ENCODE measurements around the gene RALB. TPM values are rescaled to one million over a fixed set of nuclear protein-coding genes. Genes with fewer than 3 reads are reported as not detected.

Gene RALB
- total RNA-seq, 1 donor from 2014 or later, result 25.9 TPM

DNA sequence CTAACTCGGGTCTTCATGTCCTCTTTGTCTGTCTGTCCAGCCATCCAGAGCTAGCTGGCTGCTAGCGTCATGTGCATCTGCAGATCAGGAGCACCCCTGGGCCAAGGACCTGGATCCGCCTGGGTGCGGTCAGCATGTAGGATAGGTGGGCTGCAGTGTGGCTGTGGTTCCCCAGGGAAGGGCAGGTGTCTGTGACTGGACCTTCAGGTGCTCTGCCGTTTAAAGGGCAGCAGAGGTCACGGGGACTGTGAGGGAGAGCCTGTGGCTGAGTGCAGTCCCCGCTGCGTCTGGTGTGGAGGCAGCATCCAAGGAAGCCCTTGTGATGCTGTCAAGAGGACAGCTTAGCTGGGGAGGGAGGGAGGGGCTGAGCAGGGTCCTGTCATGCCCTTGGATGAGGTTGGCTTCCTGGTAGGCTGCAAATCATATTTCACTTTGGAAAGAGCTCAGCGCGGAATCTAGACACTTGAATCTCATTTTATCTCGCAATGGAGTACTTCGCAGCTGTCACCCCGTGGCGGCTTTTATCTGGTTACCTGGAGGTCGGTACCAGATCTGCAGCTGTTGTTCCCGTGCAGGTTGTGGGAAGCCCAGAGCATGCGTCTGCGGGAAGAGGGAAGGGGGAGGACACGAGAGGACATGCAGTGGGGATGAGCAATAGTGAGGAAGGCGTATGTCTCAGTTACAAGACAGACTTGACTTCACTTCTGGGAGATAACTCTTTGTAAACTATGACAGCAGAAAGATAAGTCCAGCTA, 5.9 kb upstream of the RALB start:
- H3K27me3 Mint-ChIP-seq (ENCODE audit: low read depth), result peaks cover 40% of the 10 kb centered on the region
- H3K9me3 Mint-ChIP-seq, result no peaks in the 10 kb centered on the region
- H3K27ac Mint-ChIP-seq, result no peak overlapping the region
- no peak for DNase-seq (ENCODE audit: low spot score in 2 of 2, unreplicated experiment in 2 of 2)
- TF ChIP-seq, protein P1, sequence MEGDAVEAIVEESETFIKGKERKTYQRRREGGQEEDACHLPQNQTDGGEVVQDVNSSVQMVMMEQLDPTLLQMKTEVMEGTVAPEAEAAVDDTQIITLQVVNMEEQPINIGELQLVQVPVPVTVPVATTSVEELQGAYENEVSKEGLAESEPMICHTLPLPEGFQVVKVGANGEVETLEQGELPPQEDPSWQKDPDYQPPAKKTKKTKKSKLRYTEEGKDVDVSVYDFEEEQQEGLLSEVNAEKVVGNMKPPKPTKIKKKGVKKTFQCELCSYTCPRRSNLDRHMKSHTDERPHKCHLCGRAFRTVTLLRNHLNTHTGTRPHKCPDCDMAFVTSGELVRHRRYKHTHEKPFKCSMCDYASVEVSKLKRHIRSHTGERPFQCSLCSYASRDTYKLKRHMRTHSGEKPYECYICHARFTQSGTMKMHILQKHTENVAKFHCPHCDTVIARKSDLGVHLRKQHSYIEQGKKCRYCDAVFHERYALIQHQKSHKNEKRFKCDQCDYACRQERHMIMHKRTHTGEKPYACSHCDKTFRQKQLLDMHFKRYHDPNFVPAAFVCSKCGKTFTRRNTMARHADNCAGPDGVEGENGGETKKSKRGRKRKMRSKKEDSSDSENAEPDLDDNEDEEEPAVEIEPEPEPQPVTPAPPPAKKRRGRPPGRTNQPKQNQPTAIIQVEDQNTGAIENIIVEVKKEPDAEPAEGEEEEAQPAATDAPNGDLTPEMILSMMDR (IDR thresholded peaks at IDR 0.05; ENCODE audit: unreplicated experiment), result no peak
- peaks cover 36% of the 10 kb centered on the region for H3K4me1 Mint-ChIP-seq
- H3K4me3 Mint-ChIP-seq, result no peak overlapping the region
- H3K36me3 Mint-ChIP-seq, result no peaks in the 10 kb centered on the region

DNA sequence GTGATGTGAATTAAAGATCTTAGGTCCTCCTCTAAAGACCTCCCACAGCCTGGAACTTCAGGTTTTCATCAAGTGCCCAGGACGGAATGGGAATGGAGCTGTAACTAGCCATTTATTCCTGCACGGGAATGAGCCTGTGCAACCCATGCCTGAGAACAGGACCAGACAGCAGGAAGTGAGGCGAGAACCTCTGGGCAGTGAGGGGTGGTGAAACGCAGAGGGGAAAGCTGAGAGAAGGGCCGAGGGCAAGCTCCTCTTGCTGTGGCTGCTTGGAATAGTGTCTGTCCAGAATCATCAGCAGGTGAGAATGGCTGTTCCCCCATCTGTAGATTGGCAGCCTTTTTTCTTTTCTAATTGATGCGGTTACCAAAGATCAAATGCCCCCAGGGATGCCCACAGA, 4.8 kb upstream of the RALB start:
- Mint-ChIP-seq H3K27me3 (ENCODE audit: low read depth) (peaks cover 42% of the 10 kb centered on the region), H3K4me3 (no peak overlapping the region), H3K4me1 (peaks cover 42% of the 10 kb centered on the region), H3K36me3 (no peaks in the 10 kb centered on the region), H3K9me3 (no peaks in the 10 kb centered on the region), H3K27ac (no peak overlapping the region)
- TF ChIP-seq, protein P1 (IDR thresholded peaks at IDR 0.05; ENCODE audit: unreplicated experiment), result no peak
- DNase-seq (ENCODE audit: low spot score in 2 of 2, unreplicated experiment in 2 of 2), result no peak

DNA sequence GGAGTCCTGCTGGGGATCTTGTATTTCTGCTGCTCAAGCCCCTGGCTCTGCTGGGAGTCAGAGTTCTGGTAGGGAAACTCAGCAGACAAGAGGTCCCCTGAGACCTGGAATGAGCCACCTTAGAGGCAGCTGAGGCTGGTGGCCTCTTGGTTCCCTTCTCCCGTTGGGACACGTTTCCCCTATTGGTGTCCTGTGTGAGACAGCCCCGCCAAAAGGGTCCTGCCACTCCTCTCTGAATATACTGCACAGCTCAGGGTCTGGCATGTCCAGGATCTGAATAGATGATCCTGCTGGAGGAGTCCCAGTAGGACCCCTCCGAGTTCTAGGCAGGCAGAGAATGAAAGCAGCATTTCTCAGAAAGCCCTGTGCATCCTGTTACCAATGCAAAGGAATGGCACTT, 2.0 kb upstream of the RALB start:
- peaks cover 40% of the 10 kb centered on the region for H3K4me1 Mint-ChIP-seq
- no peak overlapping the region for H3K4me3 Mint-ChIP-seq
- TF ChIP-seq, protein P1 (IDR thresholded peaks at IDR 0.05; ENCODE audit: unreplicated experiment), result no peak
- H3K9me3 Mint-ChIP-seq, result no peaks in the 10 kb centered on the region
- no peak overlapping the region for H3K27ac Mint-ChIP-seq
- H3K36me3 Mint-ChIP-seq, result no peaks in the 10 kb centered on the region
- peaks cover 42% of the 10 kb centered on the region for H3K27me3 Mint-ChIP-seq (ENCODE audit: low read depth)
- DNase-seq (ENCODE audit: low spot score in 2 of 2, unreplicated experiment in 2 of 2), result no peak

DNA sequence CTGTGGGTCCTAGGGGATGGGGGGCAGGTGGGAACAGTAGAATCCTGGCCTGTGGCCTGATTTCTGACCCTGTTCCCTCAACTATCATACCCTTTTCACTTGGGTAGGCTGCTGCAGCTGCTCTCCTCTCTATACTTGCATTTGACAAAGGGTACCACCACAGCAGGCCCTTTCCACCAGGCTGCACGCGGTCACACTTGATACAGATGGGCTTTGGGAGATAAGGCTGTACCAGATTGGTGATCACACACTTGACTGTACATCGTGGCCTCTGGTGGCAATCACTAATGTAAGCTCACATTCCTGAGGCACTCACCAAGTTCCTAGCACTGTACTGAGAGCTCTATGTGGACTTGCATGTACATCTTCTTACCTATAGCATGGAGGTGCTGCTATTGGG, 1.6 kb upstream of the RALB start:
- Mint-ChIP-seq H3K27me3 (ENCODE audit: low read depth) (peaks cover 42% of the 10 kb centered on the region), H3K4me1 (peaks cover 36% of the 10 kb centered on the region), H3K9me3 (no peaks in the 10 kb centered on the region), H3K36me3 (no peaks in the 10 kb centered on the region), H3K4me3 (no peak overlapping the region), H3K27ac (no peak overlapping the region)
- no peak for DNase-seq (ENCODE audit: low spot score in 2 of 2, unreplicated experiment in 2 of 2)
- TF ChIP-seq, protein P1 (IDR thresholded peaks at IDR 0.05; ENCODE audit: unreplicated experiment), result no peak

DNA sequence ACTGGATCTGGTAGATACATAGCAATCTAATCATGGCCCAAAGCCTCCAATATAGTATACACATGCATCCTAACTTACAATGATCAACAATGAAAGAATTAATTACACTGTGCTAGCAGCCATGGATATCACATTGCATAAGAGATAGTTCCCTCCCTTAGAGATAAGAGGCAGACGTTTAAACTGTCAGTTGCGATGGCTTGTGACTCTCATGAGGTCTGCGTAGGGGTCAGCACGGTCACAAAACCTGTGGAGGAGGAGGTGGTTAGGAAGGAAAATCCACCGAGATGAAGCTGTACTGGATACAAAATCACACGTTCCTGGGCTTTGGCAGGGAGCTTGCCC, 800 bp upstream of the RALB start:
- peak overlapping the region; percentile 89 for H3K4me3 Mint-ChIP-seq
- TF ChIP-seq, protein P1 (IDR thresholded peaks at IDR 0.05; ENCODE audit: unreplicated experiment), result no peak
- peaks cover 32% of the 10 kb centered on the region for H3K4me1 Mint-ChIP-seq
- peaks cover 42% of the 10 kb centered on the region for H3K27me3 Mint-ChIP-seq (ENCODE audit: low read depth)
- H3K9me3 Mint-ChIP-seq, result no peaks in the 10 kb centered on the region
- DNase-seq (ENCODE audit: low spot score in 2 of 2, unreplicated experiment in 2 of 2), result no peak
- H3K27ac Mint-ChIP-seq, result no peak overlapping the region
- H3K36me3 Mint-ChIP-seq, result no peaks in the 10 kb centered on the region
